Measurements from ENCODE around the gene DIPK1A. TPM values are rescaled to one million over a fixed set of nuclear protein-coding genes. Genes with fewer than 3 reads are reported as not detected.
A peak's percentile ranks its signal among the peaks of the same experiment; 100 is the strongest.

DIPK1A gene
- total RNA-seq, 1 experiment from 2014 or later: 12.4 TPM

GRCh38 chr1:92842082-92843045, 118.9 kb downstream of the DIPK1A start:
- DNase-seq (ENCODE audit: low read depth, low spot score): no peak
- in situ Hi-C loops (cut with HindIII; ENCODE audit: low pct_unique_long_range_greater_than_20kb, low sequenced_read_pairs): no loop called here

- in situ Hi-C loops (cut with HindIII; ENCODE audit: low pct_unique_long_range_greater_than_20kb, low sequenced_read_pairs): no loop called here
- no peak for DNase-seq (ENCODE audit: low read depth, low spot score)
Observed at GRCh38 chr1:92840600-92840999, 120.7 kb downstream of the DIPK1A start.

DNA sequence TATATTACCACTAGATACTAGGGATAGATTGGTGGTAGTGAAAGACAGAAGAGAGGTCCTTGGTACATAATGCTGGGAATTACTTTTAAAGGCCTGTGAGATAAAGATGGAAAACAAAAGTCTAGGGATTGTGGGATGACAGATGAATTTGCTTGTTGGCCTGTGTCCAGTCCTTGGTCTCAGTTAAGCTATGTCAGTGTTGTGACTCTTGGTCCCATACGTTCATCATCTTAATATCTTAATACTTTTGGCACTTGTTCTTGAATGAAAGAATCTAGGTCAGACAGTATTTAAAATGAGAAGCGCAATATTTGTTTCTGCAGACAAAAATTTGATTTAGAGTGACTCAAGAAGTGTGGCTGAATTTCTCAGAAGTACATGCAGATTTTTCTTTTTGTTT, 121.8 kb downstream of the DIPK1A start:
- in situ Hi-C loops (cut with HindIII; ENCODE audit: low pct_unique_long_range_greater_than_20kb, low sequenced_read_pairs): no loop called here
- DNase-seq (ENCODE audit: low read depth, low spot score): no peak

DNA sequence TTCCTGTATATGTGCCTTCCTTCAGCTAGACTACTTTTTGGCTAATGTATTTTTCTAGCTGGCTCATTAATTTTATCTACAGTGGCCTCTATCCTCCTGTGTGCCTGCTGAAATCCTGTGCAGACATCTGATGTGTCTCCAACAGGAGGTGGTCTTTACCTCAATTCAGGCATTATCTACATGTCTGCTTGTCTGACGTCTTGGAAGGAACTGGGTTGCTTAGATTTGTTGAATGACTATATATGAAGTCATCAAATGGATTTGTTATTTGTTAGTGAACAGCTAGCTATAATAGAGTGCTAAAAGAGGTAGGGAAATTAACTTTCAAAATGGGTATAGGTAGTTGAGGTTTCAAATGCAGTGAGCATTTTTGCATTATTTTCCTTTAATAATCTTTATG, 122.7 kb downstream of the DIPK1A start:
- no peak for DNase-seq (ENCODE audit: low read depth, low spot score)
- in situ Hi-C loops (cut with HindIII; ENCODE audit: low pct_unique_long_range_greater_than_20kb, low sequenced_read_pairs): no loop called here

DNA sequence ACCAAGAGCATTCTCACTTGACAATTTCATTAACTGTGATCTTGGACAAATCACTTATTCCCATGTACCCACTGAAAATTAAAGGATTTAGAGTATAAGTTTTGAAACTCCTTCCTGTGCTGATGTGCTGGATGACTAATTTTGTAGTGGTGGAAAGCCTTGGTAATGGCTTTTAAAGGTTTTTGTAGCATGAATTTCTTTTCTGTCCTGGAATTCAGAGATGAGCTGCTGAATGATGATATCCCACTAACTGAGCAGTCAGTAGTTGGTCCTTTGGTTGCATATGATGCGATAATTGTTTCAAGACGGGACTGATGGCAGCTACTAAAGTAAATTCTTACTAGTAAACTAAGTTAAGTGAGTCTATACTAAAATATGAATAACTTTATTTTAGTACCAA, 124.2 kb downstream of the DIPK1A start:
- in situ Hi-C loops (cut with HindIII; ENCODE audit: low pct_unique_long_range_greater_than_20kb, low sequenced_read_pairs): no loop called here
- DNase-seq (ENCODE audit: low read depth, low spot score): no peak

DNA sequence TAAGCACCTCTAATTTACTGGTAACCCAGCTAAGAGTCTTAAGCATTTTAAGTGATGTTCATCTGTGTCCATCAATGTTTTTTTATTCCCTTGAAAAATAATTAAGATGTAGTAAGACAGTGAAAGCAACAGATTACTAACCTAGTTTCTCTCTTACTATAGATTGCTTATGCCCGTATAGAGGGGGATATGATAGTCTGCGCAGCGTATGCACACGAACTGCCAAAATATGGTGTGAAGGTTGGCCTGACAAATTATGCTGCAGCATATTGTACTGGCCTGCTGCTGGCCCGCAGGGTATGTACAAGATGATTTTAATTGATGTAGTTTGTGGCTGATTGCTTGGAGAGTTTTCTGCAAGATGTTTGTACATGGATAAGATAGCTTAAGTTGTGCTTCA, 126.6 kb downstream of the DIPK1A start:
- no peak for DNase-seq (ENCODE audit: low read depth, low spot score)
- in situ Hi-C loops (cut with HindIII; ENCODE audit: low pct_unique_long_range_greater_than_20kb, low sequenced_read_pairs): no loop called here

DNA sequence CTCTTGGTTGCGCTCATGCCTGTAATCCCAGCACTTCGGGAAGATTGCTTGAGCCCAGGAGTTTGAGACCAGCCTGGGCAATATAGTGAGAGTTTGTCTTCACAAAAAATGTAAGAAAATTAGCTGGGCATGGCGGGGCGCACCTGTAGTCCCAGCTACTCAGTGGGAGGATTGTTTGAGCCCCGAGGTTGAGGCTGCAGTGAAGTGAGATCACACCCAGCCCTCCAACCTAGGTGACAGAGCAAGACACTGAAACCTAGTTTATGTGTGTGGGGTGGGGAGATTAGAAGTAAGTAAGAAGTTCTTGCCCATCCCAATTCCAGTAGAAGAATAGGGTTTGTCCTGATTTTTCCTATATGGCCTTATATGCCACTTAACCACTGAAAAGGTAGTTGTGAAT, 127.4 kb downstream of the DIPK1A start:
- in situ Hi-C loops (cut with HindIII; ENCODE audit: low pct_unique_long_range_greater_than_20kb, low sequenced_read_pairs): no loop called here
- no peak for DNase-seq (ENCODE audit: low read depth, low spot score)

GRCh38 chr1:92832537-92833114, 128.6 kb downstream of the DIPK1A start:
- no peak for DNase-seq (ENCODE audit: low read depth, low spot score)
- in situ Hi-C loops (cut with HindIII; ENCODE audit: low pct_unique_long_range_greater_than_20kb, low sequenced_read_pairs): no loop called here

- peak; percentile 97 for DNase-seq (ENCODE audit: low read depth, low spot score)
- in situ Hi-C loops (cut with HindIII; ENCODE audit: low pct_unique_long_range_greater_than_20kb, low sequenced_read_pairs): no loop called here
Observed at GRCh38 chr1:92831762-92832536, 129.3 kb downstream of the DIPK1A start, which contains the start of gene RPL5. Gene RPL5 (plus strand): TSS chr1:92832040. CDS start chr1:92832115, 75 bp downstream.

GRCh38 chr1:92831368-92831761, 129.9 kb downstream of the DIPK1A start:
- in situ Hi-C loops (cut with HindIII; ENCODE audit: low pct_unique_long_range_greater_than_20kb, low sequenced_read_pairs): no loop called here

GRCh38 chr1:92826792-92827191, 134.5 kb downstream of the DIPK1A start:
- no peak for DNase-seq (ENCODE audit: low read depth, low spot score)
- in situ Hi-C loops (cut with HindIII; ENCODE audit: low pct_unique_long_range_greater_than_20kb, low sequenced_read_pairs): no loop called here

More at GRCh38 chr1:92831368-92831761, 129.9 kb downstream of the DIPK1A start:
- DNase-seq (ENCODE audit: low read depth, low spot score): no peak

GRCh38 chr1:92822879-92823278, 138.4 kb downstream of the DIPK1A start:
- no peak for DNase-seq (ENCODE audit: low read depth, low spot score)
- in situ Hi-C loops (cut with HindIII; ENCODE audit: low pct_unique_long_range_greater_than_20kb, low sequenced_read_pairs): no loop called here

DNA sequence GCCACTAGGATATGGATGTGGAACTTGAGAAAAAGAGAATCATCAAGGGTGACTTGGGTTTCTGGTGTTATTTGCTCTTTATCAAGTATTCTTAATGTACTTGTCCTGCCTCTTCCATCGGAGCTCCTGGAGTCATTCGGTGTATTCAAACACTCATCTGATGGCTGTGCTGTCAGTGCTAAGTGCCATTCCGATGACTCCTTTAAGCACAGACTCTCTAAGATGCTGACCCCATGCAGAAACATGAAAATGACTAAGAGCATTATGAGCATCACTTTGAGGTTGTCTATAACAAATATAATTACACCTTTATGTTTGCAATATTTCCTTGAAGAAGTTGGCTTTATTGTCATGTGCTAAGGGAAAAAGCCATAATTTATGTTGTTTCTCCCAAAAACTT, 140.7 kb downstream of the DIPK1A start:
- DNase-seq (ENCODE audit: low read depth, low spot score): no peak

DNA sequence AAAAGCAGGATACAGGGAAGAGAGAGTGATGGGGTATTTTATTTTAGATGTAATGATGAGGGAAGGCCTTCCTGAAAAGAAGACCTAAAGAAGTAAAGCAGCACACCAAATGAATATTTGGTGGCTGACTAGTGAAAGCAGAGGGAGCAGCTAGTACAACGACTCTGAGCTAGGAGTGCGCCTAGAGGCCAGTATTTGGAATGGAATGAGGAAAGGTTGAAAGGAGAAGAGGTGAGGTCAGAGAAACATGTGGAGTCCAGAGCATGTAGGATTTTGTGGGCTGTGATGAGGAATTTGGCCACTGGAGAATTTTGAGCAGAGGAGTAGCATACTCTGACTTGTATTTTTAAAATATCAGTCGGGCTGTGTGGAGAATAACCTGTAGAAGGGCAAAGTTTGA, 141.2 kb downstream of the DIPK1A start:
- in situ Hi-C loops (cut with HindIII; ENCODE audit: low pct_unique_long_range_greater_than_20kb, low sequenced_read_pairs): no loop called here
- no peak for DNase-seq (ENCODE audit: low read depth, low spot score)

More for the DNA sequence above, 140.7 kb downstream of the DIPK1A start:
- in situ Hi-C loops (cut with HindIII; ENCODE audit: low pct_unique_long_range_greater_than_20kb, low sequenced_read_pairs): no loop called here

GRCh38 chr1:92817986-92818764, 143.1 kb downstream of the DIPK1A start:
- in situ Hi-C loops (cut with HindIII; ENCODE audit: low pct_unique_long_range_greater_than_20kb, low sequenced_read_pairs): no loop called here
- peak; percentile 61 for DNase-seq (ENCODE audit: low read depth, low spot score)

- in situ Hi-C loops (cut with HindIII; ENCODE audit: low pct_unique_long_range_greater_than_20kb, low sequenced_read_pairs): no loop called here
- DNase-seq (ENCODE audit: low read depth, low spot score): no peak
Observed at GRCh38 chr1:92817137-92817697, 144.0 kb downstream of the DIPK1A start.

GRCh38 chr1:92816732-92817131, 144.5 kb downstream of the DIPK1A start:
- no peak for DNase-seq (ENCODE audit: low read depth, low spot score)
- in situ Hi-C loops (cut with HindIII; ENCODE audit: low pct_unique_long_range_greater_than_20kb, low sequenced_read_pairs): no loop called here
